Tibial nerve (tissue), 3 donors: ENCODE data around the gene FRY.

Experiments
- CTCF ChIP-seq, 5 experiments: fragments of 200-600 bp in 3 of 5; fragments of 450-650 bp in 2 of 5; sonication (generic) in 3 of 5; IDR thresholded peaks; one replicate each; pipeline ENCODE4 v1.5.1; 2016 to 2019; ENCODE audit warnings: antibody characterized with exemption in 5 of 5, mild to moderate bottlenecking in 3 of 5, moderate library complexity in 2 of 5
- POLR2A ChIP-seq, 2 donors: fragments of 450-650 bp; IDR thresholded peaks; one replicate each; pipeline ENCODE4 v1.6.1; 2017; ENCODE audit warnings: antibody characterized with exemption in 2 of 2, mild to moderate bottlenecking in 2 of 2, moderate library complexity in 2 of 2

GRCh38 chr13:32067149-32067961, 35.8 kb downstream of the FRY start:
- no peak for TF ChIP-seq CTCF (IDR thresholded peaks at IDR 0.05)
- no peak for TF ChIP-seq POLR2A (IDR thresholded peaks at IDR 0.05)
